Neural cell (in vitro differentiated cells): Measurements from ENCODE around the gene XXYLT1.

Source experiments
- EP300 ChIP-seq: fragments of 450-650 bp; conservative IDR thresholded peaks from 2 replicates; pipeline ENCODE4 v1.6.1; 2014; ENCODE audit warnings: antibody characterized with exemption, mild to moderate bottlenecking, moderate library complexity; ENCODE audit not compliant: poor library complexity, severe bottlenecking
- EZH2 ChIP-seq: fragments of 200-600, 300-800 bp; shearing (Covaris generic), sonication (generic); IDR thresholded peaks from 2 replicates; pipeline ENCODE4 v1.6.1; 2014; ENCODE audit warnings: antibody characterized with exemption, low read length, borderline replicate concordance, mild to moderate bottlenecking; ENCODE audit not compliant: insufficient read depth, poor library complexity, severe bottlenecking
- MXI1 ChIP-seq: fragments of 450-650 bp; conservative IDR thresholded peaks from 2 replicates; pipeline ENCODE4 v1.6.1; 2014; ENCODE audit warnings: antibody characterized with exemption, mild to moderate bottlenecking; ENCODE audit not compliant: poor library complexity, severe bottlenecking
- POLR2AphosphoS5 ChIP-seq: IDR thresholded peaks from 2 replicates; pipeline ENCODE4 v1.6.1; 2012
- RAD21 ChIP-seq: fragments of 450-650 bp; conservative IDR thresholded peaks from 2 replicates; pipeline ENCODE4 v1.6.1; 2014; ENCODE audit warnings: antibody characterized with exemption, mild to moderate bottlenecking, moderate library complexity
- SMC3 ChIP-seq: fragments of 450-650 bp; conservative IDR thresholded peaks from 2 replicates; pipeline ENCODE4 v1.6.1; 2014; ENCODE audit warnings: antibody characterized with exemption, mild to moderate bottlenecking, moderate library complexity; ENCODE audit not compliant: poor library complexity
- TAF1 ChIP-seq: IDR thresholded peaks from 2 replicates; pipeline ENCODE4 v1.6.1; 2012; ENCODE audit warnings: low read depth
- TF ChIP-seq, protein P1 (sequence below): fragments of 450-650 bp; IDR thresholded peaks from 2 replicates; pipeline ENCODE4 v1.5.1; 2014; ENCODE audit warnings: antibody characterized with exemption, mild to moderate bottlenecking, moderate library complexity; ENCODE audit not compliant: poor library complexity, severe bottlenecking
- TF ChIP-seq, protein P2 (sequence below): IDR thresholded peaks from 2 replicates; pipeline ENCODE4 v1.6.1; 2012; ENCODE audit warnings: borderline replicate concordance

- no peak for TF ChIP-seq TAF1
- TF ChIP-seq, protein P1, sequence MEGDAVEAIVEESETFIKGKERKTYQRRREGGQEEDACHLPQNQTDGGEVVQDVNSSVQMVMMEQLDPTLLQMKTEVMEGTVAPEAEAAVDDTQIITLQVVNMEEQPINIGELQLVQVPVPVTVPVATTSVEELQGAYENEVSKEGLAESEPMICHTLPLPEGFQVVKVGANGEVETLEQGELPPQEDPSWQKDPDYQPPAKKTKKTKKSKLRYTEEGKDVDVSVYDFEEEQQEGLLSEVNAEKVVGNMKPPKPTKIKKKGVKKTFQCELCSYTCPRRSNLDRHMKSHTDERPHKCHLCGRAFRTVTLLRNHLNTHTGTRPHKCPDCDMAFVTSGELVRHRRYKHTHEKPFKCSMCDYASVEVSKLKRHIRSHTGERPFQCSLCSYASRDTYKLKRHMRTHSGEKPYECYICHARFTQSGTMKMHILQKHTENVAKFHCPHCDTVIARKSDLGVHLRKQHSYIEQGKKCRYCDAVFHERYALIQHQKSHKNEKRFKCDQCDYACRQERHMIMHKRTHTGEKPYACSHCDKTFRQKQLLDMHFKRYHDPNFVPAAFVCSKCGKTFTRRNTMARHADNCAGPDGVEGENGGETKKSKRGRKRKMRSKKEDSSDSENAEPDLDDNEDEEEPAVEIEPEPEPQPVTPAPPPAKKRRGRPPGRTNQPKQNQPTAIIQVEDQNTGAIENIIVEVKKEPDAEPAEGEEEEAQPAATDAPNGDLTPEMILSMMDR, result no peak
- no peak for TF ChIP-seq POLR2AphosphoS5
- no peak for TF ChIP-seq RAD21
- TF ChIP-seq EZH2, result no peak
- no peak for TF ChIP-seq MXI1
- no peak for TF ChIP-seq EP300
- TF ChIP-seq, protein P2, sequence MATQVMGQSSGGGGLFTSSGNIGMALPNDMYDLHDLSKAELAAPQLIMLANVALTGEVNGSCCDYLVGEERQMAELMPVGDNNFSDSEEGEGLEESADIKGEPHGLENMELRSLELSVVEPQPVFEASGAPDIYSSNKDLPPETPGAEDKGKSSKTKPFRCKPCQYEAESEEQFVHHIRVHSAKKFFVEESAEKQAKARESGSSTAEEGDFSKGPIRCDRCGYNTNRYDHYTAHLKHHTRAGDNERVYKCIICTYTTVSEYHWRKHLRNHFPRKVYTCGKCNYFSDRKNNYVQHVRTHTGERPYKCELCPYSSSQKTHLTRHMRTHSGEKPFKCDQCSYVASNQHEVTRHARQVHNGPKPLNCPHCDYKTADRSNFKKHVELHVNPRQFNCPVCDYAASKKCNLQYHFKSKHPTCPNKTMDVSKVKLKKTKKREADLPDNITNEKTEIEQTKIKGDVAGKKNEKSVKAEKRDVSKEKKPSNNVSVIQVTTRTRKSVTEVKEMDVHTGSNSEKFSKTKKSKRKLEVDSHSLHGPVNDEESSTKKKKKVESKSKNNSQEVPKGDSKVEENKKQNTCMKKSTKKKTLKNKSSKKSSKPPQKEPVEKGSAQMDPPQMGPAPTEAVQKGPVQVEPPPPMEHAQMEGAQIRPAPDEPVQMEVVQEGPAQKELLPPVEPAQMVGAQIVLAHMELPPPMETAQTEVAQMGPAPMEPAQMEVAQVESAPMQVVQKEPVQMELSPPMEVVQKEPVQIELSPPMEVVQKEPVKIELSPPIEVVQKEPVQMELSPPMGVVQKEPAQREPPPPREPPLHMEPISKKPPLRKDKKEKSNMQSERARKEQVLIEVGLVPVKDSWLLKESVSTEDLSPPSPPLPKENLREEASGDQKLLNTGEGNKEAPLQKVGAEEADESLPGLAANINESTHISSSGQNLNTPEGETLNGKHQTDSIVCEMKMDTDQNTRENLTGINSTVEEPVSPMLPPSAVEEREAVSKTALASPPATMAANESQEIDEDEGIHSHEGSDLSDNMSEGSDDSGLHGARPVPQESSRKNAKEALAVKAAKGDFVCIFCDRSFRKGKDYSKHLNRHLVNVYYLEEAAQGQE, result no peak
- TF ChIP-seq SMC3, result no peak
Observed at GRCh38 chr3:195035345-195036202, 235.4 kb downstream of the XXYLT1 start.
